Measurements from ENCODE around the gene PCIF1. TPM values are rescaled to one million over a fixed set of nuclear protein-coding genes. Genes with fewer than 3 reads are reported as not detected.

PCIF1 gene
- total RNA-seq, 1 donor = 12.7 TPM

DNA sequence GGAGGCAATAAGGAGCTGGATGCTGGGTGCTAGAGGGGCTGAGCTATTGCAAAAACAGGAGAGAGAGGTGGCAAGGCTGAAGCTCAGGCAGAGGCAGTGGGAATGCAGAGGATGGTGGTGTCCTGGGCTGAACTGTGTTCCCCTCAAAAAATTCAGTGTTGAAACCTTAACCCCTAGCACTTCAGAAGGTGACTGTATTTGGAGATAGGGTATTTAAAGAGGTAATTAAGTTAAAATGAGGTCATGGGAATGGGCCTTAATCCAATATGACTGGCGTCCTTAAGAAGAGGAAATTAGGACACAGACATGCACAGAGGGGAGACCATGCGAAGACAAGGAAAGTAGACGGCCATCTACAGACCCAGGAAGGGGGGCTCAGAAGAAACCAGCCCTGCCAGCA is 62.7 kb downstream of the PCIF1 start:
- no peak for DNase-seq (ENCODE audit: insufficient read length, low spot score, missing footprints)
- Histone ChIP-seq H3K27me3 (ENCODE audit: insufficient read depth, low read length) (peaks cover 28% of the 10 kb centered on the region), H3K36me3 (ENCODE audit: insufficient read depth, low read length) (no peaks in the 10 kb centered on the region), H3K27ac (ENCODE audit: low read depth, low read length) (no peak overlapping the region), H4K20me1 (ENCODE audit: insufficient read depth, low read length) (no peaks in the 10 kb centered on the region), H3K79me2 (ENCODE audit: insufficient read depth, low read length) (no peaks in the 10 kb centered on the region), H3K4me1 (ENCODE audit: insufficient read depth, low read length) (peaks cover 5% of the 10 kb centered on the region), H3K4me2 (ENCODE audit: insufficient read depth, low read length) (no peak overlapping the region), H3K9me3 (ENCODE audit: low read depth, low read length) (no peaks in the 10 kb centered on the region), H3K4me3 (ENCODE audit: insufficient read depth, low read length) (no peak overlapping the region), H2AFZ (ENCODE audit: low read length) (no peak overlapping the region)
- TF ChIP-seq, protein P1, sequence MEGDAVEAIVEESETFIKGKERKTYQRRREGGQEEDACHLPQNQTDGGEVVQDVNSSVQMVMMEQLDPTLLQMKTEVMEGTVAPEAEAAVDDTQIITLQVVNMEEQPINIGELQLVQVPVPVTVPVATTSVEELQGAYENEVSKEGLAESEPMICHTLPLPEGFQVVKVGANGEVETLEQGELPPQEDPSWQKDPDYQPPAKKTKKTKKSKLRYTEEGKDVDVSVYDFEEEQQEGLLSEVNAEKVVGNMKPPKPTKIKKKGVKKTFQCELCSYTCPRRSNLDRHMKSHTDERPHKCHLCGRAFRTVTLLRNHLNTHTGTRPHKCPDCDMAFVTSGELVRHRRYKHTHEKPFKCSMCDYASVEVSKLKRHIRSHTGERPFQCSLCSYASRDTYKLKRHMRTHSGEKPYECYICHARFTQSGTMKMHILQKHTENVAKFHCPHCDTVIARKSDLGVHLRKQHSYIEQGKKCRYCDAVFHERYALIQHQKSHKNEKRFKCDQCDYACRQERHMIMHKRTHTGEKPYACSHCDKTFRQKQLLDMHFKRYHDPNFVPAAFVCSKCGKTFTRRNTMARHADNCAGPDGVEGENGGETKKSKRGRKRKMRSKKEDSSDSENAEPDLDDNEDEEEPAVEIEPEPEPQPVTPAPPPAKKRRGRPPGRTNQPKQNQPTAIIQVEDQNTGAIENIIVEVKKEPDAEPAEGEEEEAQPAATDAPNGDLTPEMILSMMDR (IDR thresholded peaks at IDR 0.05; ENCODE audit: extremely low read depth, low read depth, low read length) = no peak

Other genes with a start within 250 kb of the PCIF1 start
- not detected in 2 replicates for gene WFDC13, start 232.6 kb upstream of the PCIF1 start, total RNA-seq
- gene WFDC10B, start 229.7 kb upstream of the PCIF1 start, total RNA-seq = not detected in 2 replicates
- gene SPINT4, start 212.3 kb upstream of the PCIF1 start, total RNA-seq = not detected in 2 replicates
- not detected in 2 replicates for gene WFDC3, start 142.8 kb upstream of the PCIF1 start, total RNA-seq
- gene DNTTIP1, start 142.7 kb upstream of the PCIF1 start, total RNA-seq = 12.7 and 15.6 TPM in 2 replicates
- gene UBE2C, start 122.0 kb upstream of the PCIF1 start, total RNA-seq = 2.5 and 2.7 TPM in 2 replicates
- gene TNNC2, start 107.4 kb upstream of the PCIF1 start, total RNA-seq = 0.29 and 0.36 TPM in 2 replicates
- gene SNX21, start 100.9 kb upstream of the PCIF1 start, total RNA-seq = 69.0 and 101 TPM in 2 replicates
- 29.8 and 31.8 TPM in 2 replicates for gene ACOT8, start 77.3 kb upstream of the PCIF1 start, total RNA-seq
- gene ZSWIM3, start 77.1 kb upstream of the PCIF1 start, total RNA-seq = 4.7 and 5.3 TPM in 2 replicates
- gene ZSWIM1, start 53.5 kb upstream of the PCIF1 start, total RNA-seq = 7.6 and 8.8 TPM in 2 replicates
- gene SPATA25, start 47.1 kb upstream of the PCIF1 start, total RNA-seq = 1.2 and 1.4 TPM in 2 replicates
- 4.7 and 7.1 TPM in 2 replicates for gene NEURL2, start 43.5 kb upstream of the PCIF1 start, total RNA-seq
- 157 and 181 TPM in 2 replicates for gene CTSA, start 43.3 kb upstream of the PCIF1 start, total RNA-seq
- 15.3 and 21.7 TPM in 2 replicates for gene PLTP, start 22.5 kb upstream of the PCIF1 start, total RNA-seq
- gene ZNF335, start 37.5 kb downstream of the PCIF1 start, total RNA-seq = 18.3 and 20.3 TPM in 2 replicates
- gene MMP9, start 74.2 kb downstream of the PCIF1 start, total RNA-seq = 0.29 and 2.5 TPM in 2 replicates
- gene SLC12A5, start 94.5 kb downstream of the PCIF1 start, total RNA-seq = under 0.01 TPM in 2 replicates
- 12.4 and 14.5 TPM in 2 replicates for gene NCOA5, start 155.3 kb downstream of the PCIF1 start, total RNA-seq
- gene CD40, start 183.6 kb downstream of the PCIF1 start, total RNA-seq = 2.5 and 3.5 TPM in 2 replicates